NCI-H460 (cell line): ENCODE data around the gene TCP11L2. TPM values are rescaled to one million over a fixed set of nuclear protein-coding genes. Genes with fewer than 3 reads are reported as not detected.
"Not testable (repeated sequence)": the region's sequence is repeated elsewhere in the genome, so short reads cannot be mapped to it uniquely, and the experiment has no call there.

Source experiments
- DNase-seq: peaks from one replicate; pipeline ENCODE4 v3.0.0-alpha.2; 2016; ENCODE audit warnings: low read depth; ENCODE audit errors: extremely low read depth
- total RNA-seq: library from RNA; depleted of rRNA; stranded (reverse); fragments of >200 nt; shearing (Covaris generic); gene quantifications from 2 replicates; pipeline ENCODE4 v1.2.3, GENCODE V29; 2014

The TCP11L2 gene
- total RNA-seq, 1 experiment from 2014 or later, result 15.8 TPM

DNA sequence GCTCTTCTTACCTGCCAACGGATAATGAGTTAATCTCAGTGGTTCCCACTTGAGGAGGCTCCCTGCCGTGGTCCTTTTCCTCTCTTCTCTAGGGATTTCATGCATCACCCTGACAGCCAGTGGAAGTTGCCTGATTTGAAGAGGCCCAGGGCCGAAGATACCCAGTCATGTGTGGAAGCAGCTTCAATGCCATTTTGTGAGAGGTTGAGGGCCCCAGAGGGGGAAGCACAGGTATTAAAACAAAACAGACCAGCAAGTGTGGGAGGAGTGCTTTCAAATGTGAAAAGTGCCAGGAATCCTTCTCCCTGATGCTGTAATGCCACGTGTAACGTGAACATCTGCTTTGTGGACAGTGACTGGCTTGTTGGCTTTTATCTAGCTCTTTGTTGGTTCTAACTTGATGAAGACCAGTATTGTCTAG is 1.5 kb downstream of the TCP11L2 start:
- DNase-seq, result no peak

DNA sequence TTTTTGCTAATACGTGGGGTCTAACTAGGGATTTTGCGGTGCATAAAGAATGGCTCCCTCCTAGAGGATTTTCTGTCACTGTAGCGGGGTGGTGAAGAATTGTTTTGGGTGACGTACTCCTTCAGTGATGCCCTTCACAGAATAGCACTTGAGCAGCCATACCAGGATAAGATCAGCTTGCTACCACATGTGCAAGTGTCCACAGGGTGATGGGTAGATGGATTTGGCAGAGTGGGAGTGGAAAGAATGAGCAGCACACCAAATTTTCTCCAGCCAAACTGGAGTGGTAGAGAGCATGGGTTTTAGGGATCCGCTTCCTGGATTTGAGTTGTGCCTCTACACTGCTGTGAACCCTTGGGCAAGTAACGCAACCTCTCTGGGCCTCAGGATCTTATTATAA is 2.3 kb downstream of the TCP11L2 start:
- DNase-seq, result no peak

DNA sequence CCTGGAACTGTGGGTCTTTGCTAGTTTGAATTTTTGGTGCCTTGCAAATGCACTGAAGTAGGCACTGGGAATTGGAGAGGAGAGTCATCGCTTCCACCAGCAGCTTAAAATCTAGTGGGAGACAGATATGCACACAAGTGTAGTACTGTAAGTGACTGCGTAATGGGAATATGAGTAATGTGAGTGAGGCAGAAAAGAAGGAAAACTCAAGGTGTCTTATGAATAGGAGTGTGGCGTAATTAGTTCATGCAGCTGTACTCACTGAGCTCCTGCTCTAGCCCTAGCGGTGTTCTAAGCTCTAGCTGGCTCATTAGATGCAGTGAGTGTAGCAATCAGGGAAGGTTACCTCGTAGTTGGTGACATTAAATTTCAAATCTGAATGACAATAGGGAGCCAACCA is 2.8 kb downstream of the TCP11L2 start:
- DNase-seq, result no peak

DNA sequence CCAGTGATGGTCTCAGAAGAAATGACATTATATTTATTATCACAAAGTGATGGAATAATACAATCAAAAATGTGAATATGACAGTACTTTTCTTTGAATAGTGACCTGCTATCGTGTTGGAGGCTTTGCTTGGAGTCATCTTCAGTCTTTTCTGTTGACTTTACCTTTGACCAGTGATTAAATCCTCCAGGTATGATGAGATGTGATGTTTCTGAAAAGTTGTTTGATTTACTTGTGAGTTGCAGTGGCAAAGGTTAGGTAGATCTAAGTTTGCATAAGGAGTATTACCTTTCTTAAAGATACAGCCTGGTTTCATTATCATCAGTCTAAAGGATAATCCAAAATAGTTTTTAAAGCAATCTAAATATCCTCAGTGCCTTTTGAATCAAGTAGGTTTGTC is 4.6 kb downstream of the TCP11L2 start:
- no peak for DNase-seq

DNA sequence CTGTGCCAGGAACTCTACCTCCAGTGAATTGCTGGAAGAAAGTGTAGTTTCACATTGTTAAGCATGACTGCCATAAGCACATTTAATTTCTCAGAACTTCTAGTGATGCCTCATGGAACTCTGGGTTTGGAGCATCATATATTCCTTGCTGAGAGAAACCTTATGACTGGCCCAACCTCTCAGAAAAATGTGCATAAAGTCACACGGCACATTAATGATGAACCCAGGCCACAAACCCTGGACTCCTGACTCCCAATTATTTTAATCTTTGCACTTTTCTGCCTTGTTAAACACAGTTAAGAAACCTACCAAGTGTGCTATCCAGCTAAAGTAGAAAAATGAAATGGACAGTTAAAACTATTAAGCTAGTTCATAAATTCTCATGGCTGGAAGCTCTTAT is 5.6 kb downstream of the TCP11L2 start:
- no peak for DNase-seq

DNA sequence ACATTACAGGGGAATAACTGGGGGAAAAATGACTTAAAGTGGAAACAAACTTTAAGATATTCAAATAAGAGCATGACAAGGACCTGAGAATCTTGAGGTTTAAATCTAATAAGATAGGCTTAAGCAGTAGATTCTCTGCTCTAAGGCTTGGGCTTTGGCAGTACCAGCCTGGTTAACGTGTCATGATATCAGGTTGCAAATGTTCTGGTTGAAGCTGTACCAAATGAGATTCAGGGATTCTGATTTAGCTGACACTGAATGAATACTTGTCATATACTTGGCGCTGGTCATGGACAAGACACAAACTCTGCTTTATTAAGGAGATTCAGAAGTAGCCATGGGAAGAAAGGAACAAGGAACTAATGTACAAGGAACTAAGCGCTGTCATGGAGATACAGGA is 6.1 kb downstream of the TCP11L2 start:
- DNase-seq, result no peak

DNA sequence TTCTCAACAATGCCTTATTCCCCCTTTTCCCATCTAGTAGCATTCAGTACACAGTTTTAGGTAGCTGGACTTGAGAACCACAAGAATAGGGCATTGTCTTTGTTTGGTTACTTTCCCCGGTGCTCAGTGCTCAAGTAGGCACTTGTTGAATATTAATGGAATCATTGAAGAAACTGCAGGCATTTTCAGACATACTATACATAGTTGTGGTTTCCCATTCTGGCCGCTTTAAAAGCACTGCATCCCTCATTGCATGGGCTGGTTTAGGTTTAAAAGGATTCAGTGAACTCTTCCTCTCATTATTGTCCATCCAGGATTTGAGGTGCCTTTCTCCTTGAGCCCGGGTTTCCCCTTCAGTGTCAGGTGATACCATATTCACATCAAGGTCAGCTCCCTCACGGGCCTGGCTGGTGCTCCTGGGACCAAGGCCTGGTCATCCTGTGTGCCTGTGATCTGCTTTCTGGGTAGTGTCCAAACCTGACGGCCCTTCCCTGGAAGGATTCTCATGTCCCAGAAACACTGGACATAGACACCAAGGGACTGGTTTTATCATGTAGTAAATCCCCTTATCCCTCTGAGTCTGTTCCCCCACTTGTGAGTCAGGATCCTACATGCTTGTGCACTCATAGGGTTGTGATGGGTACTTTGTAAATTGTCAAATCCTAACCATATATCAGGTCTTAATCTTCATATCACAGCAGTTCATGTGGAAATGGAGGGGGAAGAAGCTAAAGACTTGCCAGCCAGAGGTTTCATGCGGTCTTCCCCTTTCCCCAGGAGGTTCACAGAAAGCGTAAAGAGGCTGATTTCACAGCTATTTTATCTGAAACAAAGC is 7.4 kb downstream of the TCP11L2 start:
- DNase-seq, result no peak

DNA sequence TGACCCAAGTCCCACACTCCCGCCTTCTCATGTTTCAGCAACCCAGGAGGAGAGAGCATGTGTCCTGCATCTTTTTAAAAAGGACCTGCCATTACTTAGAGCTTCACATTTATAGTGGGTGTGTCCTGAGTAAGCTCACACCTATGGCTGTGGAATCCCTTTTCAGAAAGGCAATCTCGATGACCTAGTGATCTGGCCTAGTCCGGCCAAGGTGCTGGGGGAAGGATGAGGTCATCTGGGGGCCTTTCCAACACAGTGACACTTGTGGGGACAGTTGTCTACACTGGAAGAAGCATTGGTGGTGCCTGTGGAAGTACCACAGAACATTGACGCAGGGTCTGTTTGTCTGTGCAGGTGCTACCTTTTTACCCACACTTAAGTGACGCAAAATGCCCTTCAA is 8.2 kb downstream of the TCP11L2 start:
- no peak for DNase-seq

DNA sequence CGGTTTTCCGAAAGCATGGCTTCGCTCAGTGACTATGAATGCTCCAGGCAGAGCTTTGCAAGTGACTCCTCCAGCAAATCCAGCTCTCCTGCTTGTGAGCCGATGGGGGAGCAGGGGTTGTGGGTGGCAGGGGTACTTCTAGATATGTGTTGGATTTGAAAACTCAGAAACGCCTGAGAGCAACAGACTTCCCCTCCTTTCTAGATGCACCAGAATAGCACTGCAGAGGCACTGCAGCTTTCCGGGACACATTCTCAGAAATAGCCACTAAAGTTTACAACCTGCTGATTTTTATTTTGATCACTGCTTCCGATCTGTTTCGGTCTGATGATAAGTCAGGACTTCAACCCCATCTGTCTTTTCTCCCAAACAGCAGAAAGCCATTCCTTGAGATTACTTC is 8.6 kb downstream of the TCP11L2 start:
- no peak for DNase-seq

DNA sequence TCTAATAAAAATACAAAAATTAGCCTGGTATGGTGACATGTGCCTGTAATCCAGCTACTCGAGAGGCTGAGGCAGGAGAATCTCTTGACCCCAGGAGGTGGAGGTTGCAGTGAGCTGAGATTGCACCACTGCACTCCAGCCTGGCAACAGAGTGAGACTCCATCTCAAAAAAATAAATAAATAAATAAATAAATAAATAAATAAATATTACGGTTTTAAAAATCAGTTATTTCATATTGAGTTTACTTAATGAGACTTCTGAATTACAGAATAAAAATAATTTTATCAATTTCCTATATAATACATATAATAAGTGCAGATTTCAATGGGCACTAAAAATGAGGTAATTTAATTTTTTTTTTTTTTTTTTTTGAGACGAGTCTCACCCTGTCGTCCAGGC is 10.9 kb downstream of the TCP11L2 start:
- not testable (repeated sequence) for DNase-seq

DNA sequence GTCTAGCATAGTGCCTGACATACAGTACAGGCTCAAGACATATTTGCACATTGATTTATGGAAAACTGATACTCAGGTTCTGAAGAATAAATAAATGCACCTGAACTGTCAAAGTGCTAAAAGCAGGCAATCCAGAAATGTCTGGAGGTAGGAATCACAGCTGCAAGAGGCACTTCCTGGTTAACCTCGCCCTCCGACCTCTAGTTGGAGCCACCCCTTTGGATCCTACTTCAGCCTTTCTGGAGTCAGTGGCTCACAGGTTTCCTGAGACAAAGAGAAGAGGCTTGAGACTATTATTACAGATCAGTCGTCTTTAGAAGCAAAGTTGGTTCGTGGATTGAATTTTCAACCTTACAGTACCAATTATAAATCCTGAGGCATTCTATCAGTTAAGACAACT is 13.0 kb downstream of the TCP11L2 start:
- no peak for DNase-seq

DNA sequence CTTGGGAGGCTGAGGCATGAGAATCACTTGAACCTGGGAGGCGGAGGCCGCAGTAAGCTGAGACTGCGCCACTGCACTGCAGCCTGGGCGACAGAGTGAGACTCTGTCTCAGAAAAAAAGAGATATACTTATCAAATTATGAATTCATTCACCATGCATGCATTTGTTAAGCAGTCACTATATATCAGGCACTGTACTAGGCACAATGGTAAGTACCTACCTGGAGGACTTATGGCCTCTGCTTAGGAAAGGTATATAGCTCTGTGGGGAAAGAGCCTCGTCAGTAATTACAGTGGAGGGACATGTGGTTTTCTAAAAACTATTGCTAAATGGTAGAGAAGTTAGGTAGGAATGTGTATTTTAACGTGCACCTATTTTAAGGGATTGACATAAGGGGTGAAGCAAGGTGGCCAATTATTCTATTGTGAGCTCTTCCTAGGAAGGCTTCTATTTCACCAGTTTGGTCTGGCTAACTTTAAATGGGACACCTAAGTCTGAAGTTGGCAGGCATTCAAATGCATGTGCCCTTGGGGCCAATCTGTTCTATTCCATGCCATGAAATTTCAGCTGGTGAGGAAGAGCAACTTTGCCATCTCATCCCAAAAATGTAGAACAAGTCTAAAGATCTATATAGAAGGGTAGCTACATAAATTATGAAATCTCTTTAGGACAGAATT is 15.0 kb downstream of the TCP11L2 start:
- DNase-seq, result no peak

DNA sequence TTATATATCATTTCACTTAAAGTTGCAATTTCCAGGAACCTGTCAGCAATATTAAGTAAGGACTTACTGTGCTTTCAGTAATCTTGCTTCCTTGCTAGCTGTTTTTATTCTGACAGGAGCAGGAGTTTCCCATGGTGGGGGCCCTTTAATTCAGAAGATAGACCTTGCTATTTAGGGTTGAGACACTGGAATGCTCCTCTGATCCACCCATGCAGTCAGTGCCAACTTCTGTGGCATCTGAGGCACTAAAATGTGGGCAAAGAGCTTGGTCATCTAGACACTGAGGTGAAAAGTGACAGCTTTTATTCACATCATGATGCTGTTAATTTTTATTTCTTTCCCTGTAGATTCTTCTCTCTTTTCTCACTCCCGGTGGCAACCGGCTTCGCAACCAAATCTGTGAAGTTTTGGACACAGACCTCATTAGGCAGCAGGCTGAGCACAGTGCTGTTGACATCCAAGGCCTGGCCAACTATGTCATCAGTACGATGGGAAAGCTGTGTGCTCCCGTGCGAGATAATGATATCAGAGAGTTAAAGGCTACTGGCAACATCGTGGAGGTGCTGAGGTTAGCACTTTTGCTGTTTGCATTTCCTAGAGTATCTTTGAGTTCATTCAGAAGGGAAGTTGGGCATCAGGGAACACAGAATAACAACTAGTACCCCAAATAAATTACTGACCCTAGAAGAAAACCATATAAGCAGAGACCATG is 18.8 kb downstream of the TCP11L2 start:
- DNase-seq, result no peak

DNA sequence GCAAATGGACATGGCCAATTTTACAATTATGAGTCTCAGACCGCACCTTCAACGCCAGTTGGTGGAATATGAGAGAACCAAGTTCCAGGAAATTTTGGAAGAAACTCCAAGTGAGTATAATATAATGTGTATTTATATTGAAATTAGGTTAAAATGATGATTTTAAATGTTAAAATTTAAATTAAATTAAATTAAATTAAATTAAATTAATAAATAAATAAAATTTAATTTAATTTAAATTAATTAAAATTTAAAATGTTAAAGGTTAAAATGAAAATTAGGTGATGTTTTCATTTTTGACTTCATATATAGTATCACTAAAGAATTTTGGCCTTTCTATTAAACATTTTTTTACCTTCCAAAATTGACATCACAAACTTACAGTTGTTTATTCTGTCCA is 21.0 kb downstream of the TCP11L2 start:
- DNase-seq, result no peak

DNA sequence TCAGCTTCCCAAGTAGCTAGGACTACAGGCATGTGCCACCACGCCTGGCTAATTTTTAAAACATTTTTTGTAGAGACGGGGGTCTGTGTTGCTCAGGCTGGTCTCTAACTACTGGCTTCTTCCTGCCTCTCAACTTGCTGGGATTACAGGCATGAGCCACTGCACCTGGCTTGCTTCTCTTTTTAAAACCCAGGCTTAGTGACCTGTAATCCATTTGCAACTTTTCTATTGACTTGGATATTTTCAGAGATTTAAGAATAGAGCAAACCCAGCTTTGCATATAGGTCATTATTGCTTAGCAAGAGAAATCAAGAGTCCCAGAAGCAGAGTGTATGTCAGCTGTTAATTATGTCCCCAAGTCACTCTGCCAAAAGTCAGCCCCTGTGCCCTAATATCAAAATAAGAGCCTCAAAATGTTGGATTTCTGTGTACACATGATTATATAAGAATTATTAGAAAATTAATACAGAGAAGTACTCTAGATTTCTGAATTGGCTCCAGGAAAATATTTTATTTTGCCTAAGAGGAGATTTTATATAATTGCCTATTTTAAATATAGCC is 24.9 kb downstream of the TCP11L2 start:
- DNase-seq, result no peak

DNA sequence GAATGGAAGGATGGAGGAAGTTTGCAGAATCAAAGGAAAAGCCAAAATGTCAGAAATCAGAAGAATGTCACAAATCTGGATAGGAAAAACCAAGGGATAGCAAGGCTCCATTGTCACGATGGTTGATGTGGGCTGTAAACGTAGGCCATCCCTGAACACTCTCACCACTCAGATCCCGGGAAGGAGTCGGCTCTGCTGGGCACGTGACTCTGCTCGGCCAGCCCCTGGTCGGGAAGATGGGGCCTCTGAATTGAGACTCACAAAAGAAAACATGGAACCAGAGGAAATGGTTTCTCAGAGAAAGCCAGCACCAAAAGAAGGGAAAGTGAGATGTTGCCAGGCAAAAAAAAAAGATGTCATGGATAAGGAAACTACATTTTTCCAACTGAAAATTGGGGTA is 26.2 kb downstream of the TCP11L2 start:
- DNase-seq, result no peak

DNA sequence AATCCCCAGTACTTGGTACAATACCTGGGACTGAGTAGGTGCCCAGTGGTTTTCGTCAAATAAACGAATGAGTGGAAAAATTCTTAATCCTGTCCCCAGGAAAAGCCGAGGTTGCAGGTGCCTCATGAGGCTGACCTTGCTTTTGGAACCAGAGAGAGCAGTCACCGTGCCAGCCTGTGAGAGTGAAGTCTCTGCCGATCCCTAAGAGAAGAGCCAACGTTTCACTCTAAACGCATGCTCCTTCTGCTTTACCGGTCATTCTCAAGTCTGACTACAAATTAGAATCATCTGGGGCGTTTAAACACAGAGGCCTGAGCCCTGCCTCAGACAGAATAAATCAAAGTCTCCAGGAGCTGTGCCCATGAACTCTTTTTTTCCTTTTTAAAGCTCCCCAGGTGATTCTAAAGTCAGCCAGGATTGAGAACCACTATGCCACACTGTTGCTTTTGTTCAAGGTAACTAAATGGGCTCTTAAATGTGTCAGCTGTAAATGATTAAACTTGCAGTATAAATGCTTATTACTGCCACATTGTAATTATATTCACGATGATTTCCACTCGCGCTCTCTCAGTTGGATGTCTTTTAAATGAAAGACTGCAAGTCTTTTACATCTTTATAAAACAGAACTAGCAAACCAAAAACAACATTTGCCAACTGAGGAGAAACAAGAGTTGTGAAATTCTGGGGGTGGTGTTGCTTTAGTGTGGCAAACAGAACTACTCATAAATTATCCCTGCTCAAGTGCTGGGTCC is 26.9 kb downstream of the TCP11L2 start:
- no peak for DNase-seq

DNA sequence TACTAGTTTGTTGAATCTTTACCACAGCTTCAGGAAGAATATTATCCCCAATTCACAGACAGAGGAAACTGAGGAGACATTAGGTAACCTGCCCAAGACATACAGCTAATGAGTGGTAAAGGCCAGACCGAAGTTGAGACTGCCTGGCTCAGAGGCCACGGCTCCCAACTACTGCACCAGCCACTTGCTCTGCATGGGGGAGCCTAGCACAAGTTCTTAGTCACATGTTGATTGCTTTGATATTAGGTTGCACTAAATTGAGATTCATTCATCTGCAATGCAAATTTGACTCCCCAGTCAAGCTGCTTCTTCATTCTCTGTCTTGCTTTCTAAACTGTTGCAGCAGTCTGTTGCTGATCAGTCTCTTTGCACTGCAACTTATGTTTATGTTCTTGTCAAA is 29.1 kb downstream of the TCP11L2 start:
- DNase-seq, result no peak

DNA sequence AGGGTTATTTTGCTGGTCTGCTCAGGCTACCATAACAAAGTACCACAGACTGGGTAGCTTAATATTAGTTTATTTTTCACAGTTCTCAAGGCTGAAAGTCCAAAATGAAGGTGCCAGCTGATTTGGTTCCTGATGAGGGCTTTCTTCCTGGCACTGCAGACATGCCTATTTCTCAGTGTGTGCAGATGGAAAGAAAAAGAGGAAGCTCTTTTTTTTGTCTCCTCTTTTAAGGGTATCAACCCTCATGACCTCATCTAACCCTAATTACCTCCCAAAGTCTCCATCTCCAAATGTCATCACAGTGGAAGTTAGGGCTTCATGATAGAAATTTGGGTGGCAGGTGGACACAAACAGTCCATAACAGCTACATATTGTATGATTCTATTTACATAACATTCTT is 30.0 kb downstream of the TCP11L2 start:
- DNase-seq, result no peak

DNA sequence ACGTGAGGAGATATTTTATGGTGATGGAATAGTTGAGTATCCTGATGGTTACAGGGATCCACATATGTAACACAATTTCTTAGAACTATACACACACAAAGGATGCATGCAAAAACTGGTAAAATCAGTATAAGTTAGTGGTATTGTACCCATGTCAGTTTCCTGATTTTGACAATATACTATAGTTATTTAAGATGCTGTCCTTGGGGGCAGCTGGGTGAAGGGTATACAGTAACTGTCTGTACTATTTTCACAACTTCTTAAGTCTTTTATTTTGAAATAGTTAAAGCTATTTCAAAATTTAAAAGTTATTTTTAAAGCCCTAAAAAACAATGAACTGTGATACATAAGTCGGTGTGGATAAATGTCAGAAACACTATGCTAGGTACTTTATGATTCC is 30.5 kb downstream of the TCP11L2 start:
- DNase-seq, result no peak

DNA sequence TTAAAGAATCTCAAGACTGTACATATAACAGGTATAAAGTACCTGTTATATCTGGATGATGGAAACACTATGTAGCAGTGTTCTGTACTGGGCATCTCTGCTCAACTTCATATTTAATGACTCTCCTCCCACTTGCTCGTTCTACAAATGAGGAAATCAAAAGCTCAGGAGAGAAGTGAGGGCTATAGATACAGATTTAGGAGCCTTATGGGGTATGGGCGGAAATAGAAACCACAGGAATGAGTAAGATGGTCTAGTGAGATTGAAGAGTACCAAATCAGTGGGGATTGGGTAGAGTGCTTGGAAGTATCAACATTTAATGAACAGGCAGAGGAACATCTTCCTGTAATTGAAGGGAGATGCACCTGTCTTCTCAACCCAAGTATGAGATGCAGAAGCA is 31.2 kb downstream of the TCP11L2 start:
- DNase-seq, result no peak
